ENCODE data around the gene EPHA10.

Gene EPHA10

GRCh38 chr1:37677143-37677439 lies 87.8 kb downstream of the EPHA10 start:
- Histone ChIP-seq H3K36me3 (ENCODE audit: control insufficient read depth, insufficient read depth, low read length) (no peaks in the 10 kb centered on the region), H3K27ac (no peak overlapping the region), H3K4me1 (no peaks in the 10 kb centered on the region), H3K9me3 (ENCODE audit: control insufficient read depth, low read length) (no peaks in the 10 kb centered on the region), H3K27me3 (ENCODE audit: control insufficient read depth, insufficient read depth, low read length) (no peaks in the 10 kb centered on the region), H3K4me2 (ENCODE audit: low read length) (no peak overlapping the region), H3K79me2 (no peaks in the 10 kb centered on the region), H3K4me3 (ENCODE audit: low read depth, low read length) (no peak overlapping the region), H3K9ac (no peak overlapping the region), H2AFZ (no peak overlapping the region)
- no peak for TF ChIP-seq CTCF (IDR thresholded peaks at IDR 0.05)

- H3K4me2 ChIP-seq (ENCODE audit: low read length): no peak overlapping the region
- H2AFZ ChIP-seq: no peak overlapping the region
- no peak overlapping the region for H3K4me3 ChIP-seq (ENCODE audit: low read depth, low read length)
- no peaks in the 10 kb centered on the region for H3K79me2 ChIP-seq
- no peak for TF ChIP-seq CTCF (IDR thresholded peaks at IDR 0.05)
- no peaks in the 10 kb centered on the region for H3K36me3 ChIP-seq (ENCODE audit: control insufficient read depth, insufficient read depth, low read length)
- no peaks in the 10 kb centered on the region for H3K4me1 ChIP-seq
- no peaks in the 10 kb centered on the region for H3K9me3 ChIP-seq (ENCODE audit: control insufficient read depth, low read length)
- H3K27me3 ChIP-seq (ENCODE audit: control insufficient read depth, insufficient read depth, low read length): no peaks in the 10 kb centered on the region
- H3K27ac ChIP-seq: no peak overlapping the region
- H3K9ac ChIP-seq: no peak overlapping the region
These were observed 88.4 kb downstream of the EPHA10 start for GRCh38 chr1:37676281-37677142.

GRCh38 chr1:37673920-37674319 lies 91.0 kb downstream of the EPHA10 start:
- no peak for TF ChIP-seq CTCF (IDR thresholded peaks at IDR 0.05)

GRCh38 chr1:37672136-37672870 lies 92.6 kb downstream of the EPHA10 start:
- H3K4me2 ChIP-seq (ENCODE audit: low read length): no peak overlapping the region
- no peak overlapping the region for H2AFZ ChIP-seq
- H3K9ac ChIP-seq: no peak overlapping the region
- no peaks in the 10 kb centered on the region for H3K79me2 ChIP-seq
- TF ChIP-seq CTCF (IDR thresholded peaks at IDR 0.05): no peak
- no peaks in the 10 kb centered on the region for H3K27me3 ChIP-seq (ENCODE audit: control insufficient read depth, insufficient read depth, low read length)
- H3K4me3 ChIP-seq (ENCODE audit: low read depth, low read length): no peak overlapping the region
- no peaks in the 10 kb centered on the region for H3K4me1 ChIP-seq
- no peaks in the 10 kb centered on the region for H3K36me3 ChIP-seq (ENCODE audit: control insufficient read depth, insufficient read depth, low read length)
- H3K9me3 ChIP-seq (ENCODE audit: control insufficient read depth, low read length): no peaks in the 10 kb centered on the region
- H3K27ac ChIP-seq: no peak overlapping the region

More at GRCh38 chr1:37673920-37674319, 91.0 kb downstream of the EPHA10 start:
- no peaks in the 10 kb centered on the region for H3K79me2 ChIP-seq
- H3K9me3 ChIP-seq (ENCODE audit: control insufficient read depth, low read length): no peaks in the 10 kb centered on the region
- H3K27ac ChIP-seq: no peak overlapping the region
- H2AFZ ChIP-seq: no peak overlapping the region
- no peak overlapping the region for H3K4me3 ChIP-seq (ENCODE audit: low read depth, low read length)
- H3K36me3 ChIP-seq (ENCODE audit: control insufficient read depth, insufficient read depth, low read length): no peaks in the 10 kb centered on the region
- no peak overlapping the region for H3K9ac ChIP-seq
- H3K4me1 ChIP-seq: no peaks in the 10 kb centered on the region
- no peaks in the 10 kb centered on the region for H3K27me3 ChIP-seq (ENCODE audit: control insufficient read depth, insufficient read depth, low read length)
- H3K4me2 ChIP-seq (ENCODE audit: low read length): no peak overlapping the region

Data from parathyroid adenoma (tissue), 2 donors.